Renal cortex interstitium (tissue), 11 donors: ENCODE data around the gene GPC6. TPM values are rescaled to one million over a fixed set of nuclear protein-coding genes. Genes with fewer than 3 reads are reported as not detected.

Experiments used
- DNase-seq, 11 donors: peaks; one replicate each; pipeline ENCODE4 v3.0.0-alpha.2; 2013; ENCODE audit warnings: low read depth in 9 of 11, low spot score in 4 of 11; ENCODE audit errors: extremely low read depth in 1 of 11
- polyA plus RNA-seq, 3 donors: library from polyadenylated mRNA; unstranded; fragments of 120-200 nt; gene quantifications; one replicate each; pipeline ENCODE4 v1.2.1, GENCODE V29; 2013; ENCODE audit not compliant: insufficient read length in 3 of 3

Gene GPC6
- polyA plus RNA-seq, 3 donors, result 54.1 to 67.2 (median 57.5) TPM

DNA sequence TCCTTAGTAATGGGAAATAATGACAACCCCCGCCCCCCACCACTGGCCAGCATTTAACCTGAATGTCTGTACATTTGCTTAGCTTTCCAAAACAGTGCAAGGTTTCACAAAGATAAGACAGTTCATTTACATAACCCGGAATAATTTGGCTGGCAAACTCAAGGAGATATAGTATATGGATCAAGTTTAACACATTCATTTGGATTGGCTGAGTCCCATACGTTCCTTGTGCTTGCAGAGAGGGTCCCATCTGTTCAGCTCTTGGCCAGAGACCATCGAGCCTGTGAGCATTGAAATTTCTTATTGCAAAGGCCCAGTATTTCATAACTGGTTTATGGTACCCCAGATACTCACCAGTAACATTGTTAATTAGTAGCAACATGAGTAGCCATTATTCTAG is 116.5 kb downstream of the GPC6 start:
- DNase-seq, result no peak

DNA sequence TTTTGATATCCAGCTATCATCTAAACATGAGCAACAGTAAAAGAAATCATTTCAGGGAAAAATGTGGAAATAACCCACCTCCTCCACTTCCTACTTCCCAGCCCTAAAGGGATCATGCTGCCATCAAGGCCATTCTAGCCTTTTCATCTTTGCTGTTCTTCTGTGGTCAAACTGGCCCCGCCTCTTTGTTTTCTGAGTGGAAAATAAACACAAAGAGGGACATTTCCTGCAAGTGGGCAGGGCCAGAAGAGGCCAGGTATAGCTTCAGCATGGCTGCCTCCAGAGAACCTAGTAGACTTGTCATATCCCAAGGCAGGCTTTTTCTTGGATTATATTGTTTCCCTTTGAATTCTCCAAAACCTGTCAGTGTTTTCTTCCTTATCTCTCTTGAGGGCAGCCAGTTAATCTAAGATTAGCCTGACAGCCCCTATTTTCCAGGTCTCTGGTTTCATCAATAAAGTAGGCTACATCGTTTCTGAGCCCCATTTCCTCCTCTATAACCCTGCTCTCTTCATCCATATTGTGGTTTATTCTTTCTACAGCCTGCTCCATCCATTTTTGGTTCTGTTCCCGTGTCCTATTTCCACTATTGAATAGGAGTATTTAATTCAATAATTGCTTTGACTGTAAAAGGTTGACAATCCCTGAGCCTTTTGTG is 117.6 kb downstream of the GPC6 start:
- no peak for DNase-seq

- DNase-seq, result no peak
These were observed 118.4 kb downstream of the GPC6 start for GRCh38 chr13:93345024-93345423.

DNA sequence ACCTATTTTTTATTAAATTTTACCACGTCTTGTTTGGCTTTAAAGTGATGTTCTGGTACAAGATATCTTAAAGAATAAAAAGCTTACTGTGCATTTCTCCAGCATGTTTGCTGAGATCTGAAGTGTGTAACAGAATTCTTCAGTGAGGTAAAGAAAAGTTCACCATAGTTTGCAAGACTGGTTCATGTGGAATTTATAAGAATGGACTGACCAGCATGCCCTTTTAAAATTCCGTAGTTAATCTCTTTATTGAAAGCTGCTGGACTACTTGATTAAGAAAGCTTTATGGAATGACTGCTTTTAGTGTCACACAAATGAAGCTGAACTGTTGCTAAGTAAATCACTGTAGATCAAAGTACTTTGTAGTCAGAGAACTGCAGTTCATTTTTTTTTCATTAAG is 119.2 kb downstream of the GPC6 start:
- peak in 8 of 11 donors; percentile 8 to 49 (median 31) for DNase-seq

GRCh38 chr13:93352616-93353015 is 126.0 kb downstream of the GPC6 start:
- DNase-seq, result no peak

GRCh38 chr13:93355094-93355493 is 128.5 kb downstream of the GPC6 start:
- no peak for DNase-seq

DNA sequence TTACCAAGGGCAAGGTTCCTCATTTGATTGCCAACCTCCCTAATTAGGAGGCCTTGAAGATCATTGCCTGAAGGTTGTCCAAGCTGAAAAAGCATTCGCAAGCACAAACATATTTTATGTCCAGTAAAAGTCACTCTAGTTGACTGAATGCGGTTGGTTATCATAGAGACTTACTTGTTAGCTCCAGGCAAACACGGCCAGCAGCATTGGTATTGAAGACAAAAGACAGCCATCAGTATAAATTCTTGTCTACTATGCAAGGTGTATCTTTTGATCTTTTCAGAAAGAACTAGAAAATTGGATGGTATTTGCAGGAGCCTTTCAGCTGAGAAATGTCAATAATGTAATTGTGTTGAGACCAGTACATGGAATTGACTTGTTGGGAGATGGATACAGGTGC is 129.9 kb downstream of the GPC6 start:
- DNase-seq, result no peak

GRCh38 chr13:93360021-93360420 is 133.4 kb downstream of the GPC6 start:
- DNase-seq, result no peak

GRCh38 chr13:93361703-93362102 is 135.1 kb downstream of the GPC6 start:
- no peak for DNase-seq

- no peak for DNase-seq
These were observed 137.6 kb downstream of the GPC6 start for GRCh38 chr13:93364166-93364565.

GRCh38 chr13:93368296-93368695 is 141.7 kb downstream of the GPC6 start:
- DNase-seq, result no peak

DNA sequence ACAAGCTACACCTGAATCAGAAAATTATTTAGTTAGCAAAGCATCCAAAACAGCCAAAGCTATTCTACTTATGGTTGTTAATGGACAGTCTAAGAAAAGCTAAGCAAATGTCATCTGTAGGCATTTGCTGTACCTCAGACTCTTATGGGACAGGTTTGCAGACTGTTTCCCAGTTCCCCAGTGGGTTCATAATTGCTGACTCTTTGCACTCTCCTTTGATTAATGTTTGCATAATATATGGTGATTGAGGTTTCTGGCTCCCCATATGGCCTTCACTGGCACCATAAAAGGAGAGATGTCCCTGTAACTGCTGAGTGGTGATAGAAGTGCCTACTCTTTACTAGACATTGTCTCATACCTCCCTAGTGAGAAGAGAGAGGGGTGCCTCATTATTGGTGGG is 142.1 kb downstream of the GPC6 start:
- DNase-seq, result no peak

GRCh38 chr13:93372856-93373255 is 146.2 kb downstream of the GPC6 start:
- no peak for DNase-seq

DNA sequence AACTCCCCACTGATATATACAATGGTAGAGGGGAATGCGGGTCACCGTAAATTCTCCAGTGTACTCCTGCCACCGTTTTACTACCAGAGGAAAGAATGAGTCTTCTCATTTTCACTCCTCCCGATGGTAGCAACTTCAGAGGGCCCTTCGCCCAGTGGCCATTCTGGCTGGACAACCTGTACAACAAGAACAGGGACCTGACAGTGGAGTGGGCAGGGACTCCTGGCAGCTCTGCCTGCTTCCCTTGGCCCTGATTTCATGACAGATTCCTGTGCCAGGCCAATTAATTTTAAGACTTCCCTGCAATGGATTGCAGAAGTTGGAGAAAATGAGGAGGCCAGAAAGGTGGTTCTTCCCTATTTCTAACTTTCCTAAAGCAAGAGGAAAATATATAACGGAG is 148.9 kb downstream of the GPC6 start:
- no peak for DNase-seq

- DNase-seq, result no peak
These were observed 150.6 kb downstream of the GPC6 start for GRCh38 chr13:93377196-93377595.

GRCh38 chr13:93378184-93378583 is 151.6 kb downstream of the GPC6 start:
- no peak for DNase-seq

GRCh38 chr13:93386116-93386515 is 159.5 kb downstream of the GPC6 start:
- DNase-seq, result no peak

- no peak for DNase-seq
These were observed 162.1 kb downstream of the GPC6 start for GRCh38 chr13:93388701-93389100.

DNA sequence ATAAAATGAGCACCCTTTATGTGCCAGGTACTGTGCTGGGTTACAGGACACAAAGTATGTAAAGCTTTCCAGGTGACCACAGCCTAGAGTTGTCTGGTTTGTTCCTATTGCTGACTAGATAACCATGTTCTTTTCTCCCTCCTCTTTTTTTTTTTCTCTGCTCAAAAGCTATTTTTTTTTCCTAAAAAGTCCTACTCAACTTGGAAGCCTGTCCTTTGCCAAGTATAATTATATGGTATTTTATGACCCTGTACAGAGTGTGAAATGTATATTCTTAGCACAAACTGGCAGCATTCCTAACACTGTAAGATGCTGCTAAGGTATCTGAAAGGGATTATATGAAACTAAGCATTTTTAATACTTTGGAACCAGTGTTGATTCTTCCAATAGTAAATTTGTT is 171.0 kb downstream of the GPC6 start:
- DNase-seq, result no peak

- no peak for DNase-seq
These were observed 171.8 kb downstream of the GPC6 start for GRCh38 chr13:93398167-93399035.

DNA sequence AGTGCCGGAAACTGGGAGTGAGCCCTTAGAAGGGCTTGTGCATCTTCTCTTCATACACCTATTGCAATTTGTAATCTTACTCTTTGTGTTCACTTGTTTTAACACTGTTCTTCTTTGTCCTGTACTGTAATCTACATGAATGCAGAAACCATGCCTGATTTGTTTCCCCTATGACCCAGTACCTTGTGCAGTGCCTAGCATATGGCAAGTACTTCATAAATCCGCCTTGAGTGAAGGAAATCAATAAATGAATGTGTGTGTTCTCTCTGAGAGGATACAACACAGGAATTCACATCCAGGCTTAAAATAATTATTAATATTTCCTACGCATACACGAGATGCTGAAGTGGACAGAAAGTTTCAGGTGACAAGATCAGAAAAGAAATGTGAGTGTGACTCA is 172.6 kb downstream of the GPC6 start:
- no peak for DNase-seq
